Glutamatergic neuron (in vitro differentiated cells): ENCODE measurements around the gene EYA4. TPM values are rescaled to one million over a fixed set of nuclear protein-coding genes. Genes with fewer than 3 reads are reported as not detected.

Experiments used
- DNase-seq: peaks from one replicate; pipeline ENCODE4 v3.0.0; 2022
- H3K27ac Mint-ChIP-seq: one replicate; pipeline ENCODE4 v1.8.0; 2020; ENCODE audit warnings: mild to moderate bottlenecking, mixed read lengths, inconsistent platforms; ENCODE audit not compliant: unreplicated experiment
- H3K27me3 Mint-ChIP-seq: one replicate; pipeline ENCODE4 v1.8.0; 2020; ENCODE audit warnings: mild to moderate bottlenecking, moderate library complexity, mixed read lengths, inconsistent platforms; ENCODE audit not compliant: unreplicated experiment
- H3K36me3 Mint-ChIP-seq: one replicate; pipeline ENCODE4 v1.8.0; 2020; ENCODE audit warnings: mild to moderate bottlenecking, mixed read lengths, inconsistent platforms; ENCODE audit not compliant: unreplicated experiment
- H3K4me1 Mint-ChIP-seq: one replicate; pipeline ENCODE4 v1.8.0; 2020; ENCODE audit warnings: mild to moderate bottlenecking, low read depth, mixed read lengths, inconsistent platforms; ENCODE audit not compliant: unreplicated experiment
- H3K4me3 Mint-ChIP-seq: one replicate; pipeline ENCODE4 v1.8.0; 2020; ENCODE audit warnings: mild to moderate bottlenecking, mixed read lengths, inconsistent platforms; ENCODE audit not compliant: unreplicated experiment
- H3K9me3 Mint-ChIP-seq: one replicate; pipeline ENCODE4 v1.8.0; 2020; ENCODE audit warnings: mild to moderate bottlenecking, moderate library complexity, mixed read lengths, inconsistent platforms; ENCODE audit not compliant: unreplicated experiment
- total RNA-seq: library from RNA; stranded (reverse); fragmentation: NEBNext Ultra II Directional; extraction: Animal tissue kit (Norgen Biotek cat#: 25700); gene quantifications from one replicate; pipeline ENCODE4 v1.2.1, GENCODE V29; 2021; ENCODE audit not compliant: unreplicated experiment
- TF ChIP-seq, protein P1 (sequence below): fragments of 200-600 bp; sonication (generic); IDR thresholded peaks from one replicate; pipeline ENCODE4 v1.5.0; 2021; ENCODE audit not compliant: partially characterized antibody, unreplicated experiment

EYA4 gene
- total RNA-seq, 1 donor from 2014 or later = not detected

DNA sequence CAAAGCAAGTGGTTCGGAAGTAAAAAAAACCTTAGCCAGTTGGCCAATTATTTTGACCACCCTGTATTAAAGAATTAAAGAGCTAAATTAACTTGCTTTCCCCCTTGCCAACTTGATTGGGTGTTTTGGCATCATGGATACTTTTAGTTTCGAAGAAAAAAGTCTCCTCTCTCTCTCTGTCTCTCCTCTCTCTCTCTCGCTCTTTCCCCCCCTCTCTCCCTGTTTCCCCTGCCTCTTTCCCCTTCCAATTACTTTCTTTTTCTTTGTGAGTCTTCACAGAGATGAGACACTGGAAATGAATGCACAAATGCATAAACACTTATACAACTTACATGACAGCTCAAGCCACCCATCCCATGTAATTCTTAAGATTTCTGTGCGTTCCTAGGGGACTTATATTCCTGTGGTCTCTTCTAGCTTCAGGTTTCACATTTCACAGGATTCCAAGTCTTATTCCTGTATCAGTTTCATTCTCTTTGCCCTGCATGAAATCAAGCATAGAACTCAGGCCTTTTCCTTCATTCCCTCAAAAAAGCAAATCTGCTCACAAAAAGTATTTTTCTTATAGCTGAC, 32.9 kb upstream of the EYA4 start:
- TF ChIP-seq, protein P1, sequence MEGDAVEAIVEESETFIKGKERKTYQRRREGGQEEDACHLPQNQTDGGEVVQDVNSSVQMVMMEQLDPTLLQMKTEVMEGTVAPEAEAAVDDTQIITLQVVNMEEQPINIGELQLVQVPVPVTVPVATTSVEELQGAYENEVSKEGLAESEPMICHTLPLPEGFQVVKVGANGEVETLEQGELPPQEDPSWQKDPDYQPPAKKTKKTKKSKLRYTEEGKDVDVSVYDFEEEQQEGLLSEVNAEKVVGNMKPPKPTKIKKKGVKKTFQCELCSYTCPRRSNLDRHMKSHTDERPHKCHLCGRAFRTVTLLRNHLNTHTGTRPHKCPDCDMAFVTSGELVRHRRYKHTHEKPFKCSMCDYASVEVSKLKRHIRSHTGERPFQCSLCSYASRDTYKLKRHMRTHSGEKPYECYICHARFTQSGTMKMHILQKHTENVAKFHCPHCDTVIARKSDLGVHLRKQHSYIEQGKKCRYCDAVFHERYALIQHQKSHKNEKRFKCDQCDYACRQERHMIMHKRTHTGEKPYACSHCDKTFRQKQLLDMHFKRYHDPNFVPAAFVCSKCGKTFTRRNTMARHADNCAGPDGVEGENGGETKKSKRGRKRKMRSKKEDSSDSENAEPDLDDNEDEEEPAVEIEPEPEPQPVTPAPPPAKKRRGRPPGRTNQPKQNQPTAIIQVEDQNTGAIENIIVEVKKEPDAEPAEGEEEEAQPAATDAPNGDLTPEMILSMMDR = no peak
- Mint-ChIP-seq H3K4me1 (no peaks in the 10 kb centered on the region), H3K4me3 (no peak overlapping the region), H3K9me3 (no peaks in the 10 kb centered on the region), H3K27me3 (no peaks in the 10 kb centered on the region), H3K36me3 (no peaks in the 10 kb centered on the region), H3K27ac (no peak overlapping the region)
- DNase-seq = no peak

DNA sequence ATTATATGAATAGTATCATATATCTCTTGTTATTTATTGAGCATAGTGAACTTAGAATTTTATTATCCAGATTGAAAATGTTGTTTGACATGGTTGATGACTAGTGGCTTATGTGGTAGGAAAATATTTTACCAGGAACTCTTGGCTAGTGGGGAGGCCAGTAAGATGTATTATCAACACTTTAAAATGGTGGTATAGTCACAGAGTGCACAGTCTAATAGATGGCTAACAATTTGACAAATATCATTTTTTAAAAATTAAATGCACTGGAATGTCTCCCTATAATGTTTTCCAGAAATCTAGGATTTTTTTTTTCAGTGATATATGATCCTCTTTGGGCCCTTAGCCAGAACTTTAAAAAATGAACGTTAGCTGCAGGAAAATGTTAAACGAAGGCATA, 26.9 kb upstream of the EYA4 start:
- Mint-ChIP-seq H3K27me3 (no peaks in the 10 kb centered on the region), H3K36me3 (no peaks in the 10 kb centered on the region), H3K4me1 (no peaks in the 10 kb centered on the region), H3K9me3 (no peaks in the 10 kb centered on the region), H3K27ac (no peak overlapping the region), H3K4me3 (no peak overlapping the region)
- TF ChIP-seq, protein P1 = no peak
- no peak for DNase-seq

DNA sequence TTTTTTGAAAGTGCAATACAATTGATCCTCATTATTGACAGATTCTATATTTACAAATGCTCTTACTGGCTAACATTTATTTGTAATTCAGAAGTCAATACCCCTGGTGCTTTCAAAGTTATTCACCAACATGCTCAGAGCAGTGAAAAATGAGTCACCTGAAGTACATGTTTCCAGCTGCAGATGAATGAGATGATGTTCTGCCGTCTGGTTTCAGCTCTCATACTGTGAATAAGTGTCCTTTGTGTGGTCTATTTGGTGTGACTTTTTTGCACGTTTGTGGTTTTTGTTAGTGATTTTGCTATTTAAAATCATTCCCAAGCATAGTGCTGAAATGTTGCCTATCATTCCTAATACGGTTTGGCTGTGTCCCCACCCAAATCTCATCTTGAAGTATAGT, 22.3 kb upstream of the EYA4 start:
- Mint-ChIP-seq H3K27ac (no peak overlapping the region), H3K4me1 (no peaks in the 10 kb centered on the region), H3K36me3 (no peaks in the 10 kb centered on the region), H3K27me3 (no peaks in the 10 kb centered on the region), H3K9me3 (no peaks in the 10 kb centered on the region), H3K4me3 (no peak overlapping the region)
- DNase-seq = no peak
- TF ChIP-seq, protein P1 = no peak

DNA sequence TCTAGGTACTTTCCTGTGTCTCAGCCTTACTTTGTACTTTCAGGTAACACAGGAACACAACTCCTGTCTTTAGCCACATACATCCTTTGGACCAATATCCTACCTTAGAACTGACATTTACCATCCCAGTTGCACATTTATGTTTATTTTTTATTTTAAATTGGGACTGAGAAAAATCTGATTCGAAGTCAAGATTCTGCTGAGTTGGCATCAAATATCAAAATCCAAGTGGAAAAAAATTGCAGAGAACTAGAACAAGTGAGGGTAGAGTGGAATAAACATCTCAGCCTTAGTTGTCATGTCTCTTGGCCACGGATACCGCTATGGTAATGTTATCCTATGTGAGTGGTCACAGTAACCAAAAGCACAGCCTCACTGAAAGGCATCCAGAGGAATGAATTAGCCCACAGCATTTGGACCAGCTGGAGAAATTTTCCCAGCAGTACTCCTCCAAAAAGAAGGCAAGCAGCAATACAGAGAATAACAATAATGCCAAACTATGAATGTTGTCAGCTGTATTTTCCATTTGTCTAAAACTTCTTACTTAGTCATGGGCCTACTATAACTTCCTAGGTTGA, 17.6 kb upstream of the EYA4 start:
- Mint-ChIP-seq H3K4me1 (no peaks in the 10 kb centered on the region), H3K4me3 (no peak overlapping the region), H3K27me3 (no peaks in the 10 kb centered on the region), H3K9me3 (no peaks in the 10 kb centered on the region), H3K36me3 (no peaks in the 10 kb centered on the region), H3K27ac (no peak overlapping the region)
- DNase-seq = no peak
- TF ChIP-seq, protein P1 = no peak

DNA sequence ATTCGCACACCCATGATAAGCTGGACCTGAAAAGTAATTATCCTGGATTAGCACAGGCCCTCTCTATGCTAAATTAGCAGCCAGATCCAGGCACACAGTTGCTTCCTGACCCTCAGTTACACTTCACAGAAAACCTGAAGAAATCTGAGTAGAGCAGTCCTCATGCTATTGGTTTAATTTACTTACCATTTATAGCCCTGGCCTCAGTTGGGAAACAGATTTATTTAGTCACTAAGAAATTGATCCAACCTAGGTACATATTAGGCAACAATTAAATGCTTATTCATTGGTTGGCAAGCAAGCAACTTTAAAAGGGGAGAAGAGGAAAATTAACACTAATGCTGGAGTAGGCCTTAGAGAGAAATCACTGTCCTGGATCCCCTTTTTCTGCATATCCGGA, 15.6 kb upstream of the EYA4 start:
- Mint-ChIP-seq H3K4me3 (no peak overlapping the region), H3K36me3 (no peaks in the 10 kb centered on the region)

More for the DNA sequence above, 15.6 kb upstream of the EYA4 start:
- no peak for DNase-seq
- H3K9me3 Mint-ChIP-seq = no peaks in the 10 kb centered on the region
- H3K27ac Mint-ChIP-seq = no peak overlapping the region
- no peaks in the 10 kb centered on the region for H3K4me1 Mint-ChIP-seq
- no peaks in the 10 kb centered on the region for H3K27me3 Mint-ChIP-seq
- TF ChIP-seq, protein P1 = no peak
